ENCODE results near the gene MAPKAP1. TPM values are rescaled to one million over a fixed set of nuclear protein-coding genes. Genes with fewer than 3 reads are reported as not detected.

MAPKAP1 gene
- polyA plus RNA-seq, 1 donor from 2014 or later = 57.5 TPM

GRCh38 chr9:125556046-125556721 lies 150.8 kb downstream of the MAPKAP1 start:
- H3K9me2 ChIP-seq (ENCODE audit: insufficient read depth, low read length) = no peaks in the 10 kb centered on the region
- no peaks in the 10 kb centered on the region for H3K9me3 ChIP-seq (ENCODE audit: low read length)
- H3K36me3 ChIP-seq (ENCODE audit: insufficient read depth, low read length) = no peaks in the 10 kb centered on the region
- no peak overlapping the region for H3K4me2 ChIP-seq (ENCODE audit: low read length)
- H4K20me1 ChIP-seq (ENCODE audit: insufficient read depth) = no peaks in the 10 kb centered on the region
- no peaks in the 10 kb centered on the region for H3K27me3 ChIP-seq (ENCODE audit: insufficient read depth, low read depth, low read length)
- no peak overlapping the region for H3K9ac ChIP-seq (ENCODE audit: low read length)
- no peak overlapping the region for H3K27ac ChIP-seq (ENCODE audit: low read length)
- H3K79me2 ChIP-seq (replicated peaks; ENCODE audit: insufficient read depth, low read length) = no peaks in the 10 kb centered on the region
- H3F3A ChIP-seq (ENCODE audit: insufficient read depth, low read length, poor library complexity, severe bottlenecking) = no peaks in the 10 kb centered on the region
- no peak overlapping the region for H3K4me3 ChIP-seq (ENCODE audit: low read length)
- TF ChIP-seq TAF1 (IDR thresholded peaks at IDR 0.05; ENCODE audit: low read depth) (no peak), SMC3 (conservative IDR thresholded peaks at IDR 0.05; ENCODE audit: poor library complexity) (no peak), CTCF (IDR thresholded peaks at IDR 0.05; ENCODE audit: poor library complexity, severe bottlenecking) (no peak), MXI1 (conservative IDR thresholded peaks at IDR 0.05; ENCODE audit: poor library complexity, severe bottlenecking) (no peak), RAD21 (conservative IDR thresholded peaks at IDR 0.05) (no peak), EP300 (conservative IDR thresholded peaks at IDR 0.05; ENCODE audit: poor library complexity, severe bottlenecking) (no peak), EZH2 (IDR thresholded peaks at IDR 0.05; ENCODE audit: borderline replicate concordance, insufficient read depth, low read length, poor library complexity, severe bottlenecking) (no peak), POLR2AphosphoS5 (IDR thresholded peaks at IDR 0.05) (no peak)
- TF ChIP-seq, protein P1, sequence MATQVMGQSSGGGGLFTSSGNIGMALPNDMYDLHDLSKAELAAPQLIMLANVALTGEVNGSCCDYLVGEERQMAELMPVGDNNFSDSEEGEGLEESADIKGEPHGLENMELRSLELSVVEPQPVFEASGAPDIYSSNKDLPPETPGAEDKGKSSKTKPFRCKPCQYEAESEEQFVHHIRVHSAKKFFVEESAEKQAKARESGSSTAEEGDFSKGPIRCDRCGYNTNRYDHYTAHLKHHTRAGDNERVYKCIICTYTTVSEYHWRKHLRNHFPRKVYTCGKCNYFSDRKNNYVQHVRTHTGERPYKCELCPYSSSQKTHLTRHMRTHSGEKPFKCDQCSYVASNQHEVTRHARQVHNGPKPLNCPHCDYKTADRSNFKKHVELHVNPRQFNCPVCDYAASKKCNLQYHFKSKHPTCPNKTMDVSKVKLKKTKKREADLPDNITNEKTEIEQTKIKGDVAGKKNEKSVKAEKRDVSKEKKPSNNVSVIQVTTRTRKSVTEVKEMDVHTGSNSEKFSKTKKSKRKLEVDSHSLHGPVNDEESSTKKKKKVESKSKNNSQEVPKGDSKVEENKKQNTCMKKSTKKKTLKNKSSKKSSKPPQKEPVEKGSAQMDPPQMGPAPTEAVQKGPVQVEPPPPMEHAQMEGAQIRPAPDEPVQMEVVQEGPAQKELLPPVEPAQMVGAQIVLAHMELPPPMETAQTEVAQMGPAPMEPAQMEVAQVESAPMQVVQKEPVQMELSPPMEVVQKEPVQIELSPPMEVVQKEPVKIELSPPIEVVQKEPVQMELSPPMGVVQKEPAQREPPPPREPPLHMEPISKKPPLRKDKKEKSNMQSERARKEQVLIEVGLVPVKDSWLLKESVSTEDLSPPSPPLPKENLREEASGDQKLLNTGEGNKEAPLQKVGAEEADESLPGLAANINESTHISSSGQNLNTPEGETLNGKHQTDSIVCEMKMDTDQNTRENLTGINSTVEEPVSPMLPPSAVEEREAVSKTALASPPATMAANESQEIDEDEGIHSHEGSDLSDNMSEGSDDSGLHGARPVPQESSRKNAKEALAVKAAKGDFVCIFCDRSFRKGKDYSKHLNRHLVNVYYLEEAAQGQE (IDR thresholded peaks at IDR 0.05; ENCODE audit: borderline replicate concordance) = no peak
- H2AFZ ChIP-seq (ENCODE audit: low read depth, low read length) = no peak overlapping the region

- TF ChIP-seq, protein P1 (IDR thresholded peaks at IDR 0.05; ENCODE audit: borderline replicate concordance) = no peak
- no peak for TF ChIP-seq RAD21 (conservative IDR thresholded peaks at IDR 0.05)
- no peak for TF ChIP-seq CTCF (IDR thresholded peaks at IDR 0.05; ENCODE audit: poor library complexity, severe bottlenecking)
- TF ChIP-seq TAF1 (IDR thresholded peaks at IDR 0.05; ENCODE audit: low read depth) = no peak
- no peak for TF ChIP-seq SMC3 (conservative IDR thresholded peaks at IDR 0.05; ENCODE audit: poor library complexity)
- no peak for TF ChIP-seq MXI1 (conservative IDR thresholded peaks at IDR 0.05; ENCODE audit: poor library complexity, severe bottlenecking)
- TF ChIP-seq EZH2 (IDR thresholded peaks at IDR 0.05; ENCODE audit: borderline replicate concordance, insufficient read depth, low read length, poor library complexity, severe bottlenecking) = no peak
- TF ChIP-seq POLR2AphosphoS5 (IDR thresholded peaks at IDR 0.05) = no peak
- TF ChIP-seq EP300 (conservative IDR thresholded peaks at IDR 0.05; ENCODE audit: poor library complexity, severe bottlenecking) = no peak
Observed at GRCh38 chr9:125554726-125555125, 152.3 kb downstream of the MAPKAP1 start.

More at GRCh38 chr9:125554726-125555125, 152.3 kb downstream of the MAPKAP1 start:
- H3K36me3 ChIP-seq (ENCODE audit: insufficient read depth, low read length) = no peaks in the 10 kb centered on the region
- no peaks in the 10 kb centered on the region for H4K20me1 ChIP-seq (ENCODE audit: insufficient read depth)
- H3K79me2 ChIP-seq (replicated peaks; ENCODE audit: insufficient read depth, low read length) = no peaks in the 10 kb centered on the region
- H3K4me3 ChIP-seq (ENCODE audit: low read length) = no peak overlapping the region
- no peaks in the 10 kb centered on the region for H3K9me2 ChIP-seq (ENCODE audit: insufficient read depth, low read length)
- no peaks in the 10 kb centered on the region for H3K9me3 ChIP-seq (ENCODE audit: low read length)
- H3K27me3 ChIP-seq (ENCODE audit: insufficient read depth, low read depth, low read length) = no peaks in the 10 kb centered on the region
- H3K4me2 ChIP-seq (ENCODE audit: low read length) = no peak overlapping the region
- H3K9ac ChIP-seq (ENCODE audit: low read length) = no peak overlapping the region
- no peak overlapping the region for H2AFZ ChIP-seq (ENCODE audit: low read depth, low read length)
- H3K27ac ChIP-seq (ENCODE audit: low read length) = no peak overlapping the region
- no peaks in the 10 kb centered on the region for H3F3A ChIP-seq (ENCODE audit: insufficient read depth, low read length, poor library complexity, severe bottlenecking)
